NCI-H774 (cell line): Measurements from ENCODE around the gene SPOCK1.

Experiments
- DNase-seq: peaks from one replicate; lab custom pipeline; 2025; lab: John Stamatoyannopoulos, UW

Gene SPOCK1

DNA sequence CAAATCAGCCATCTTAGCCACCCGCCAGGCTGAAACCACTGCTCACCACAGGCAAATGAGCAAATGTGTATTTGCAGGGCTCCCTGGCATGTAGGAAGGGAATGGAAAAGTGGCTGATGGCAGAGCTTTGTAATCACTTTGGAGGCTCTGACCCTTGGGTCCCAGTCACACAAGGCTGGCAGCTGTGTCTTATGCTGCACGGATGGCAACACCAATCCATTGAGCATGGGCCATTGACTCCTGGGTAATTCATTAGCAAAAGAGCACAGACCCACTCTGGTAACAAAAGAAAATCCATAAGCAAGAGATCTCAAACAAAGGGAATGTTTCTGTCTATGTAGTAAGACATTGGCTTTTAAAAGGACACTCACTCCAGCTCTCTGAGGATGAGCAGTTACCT lies 57.6 kb downstream of the SPOCK1 start:
- no peak for DNase-seq

DNA sequence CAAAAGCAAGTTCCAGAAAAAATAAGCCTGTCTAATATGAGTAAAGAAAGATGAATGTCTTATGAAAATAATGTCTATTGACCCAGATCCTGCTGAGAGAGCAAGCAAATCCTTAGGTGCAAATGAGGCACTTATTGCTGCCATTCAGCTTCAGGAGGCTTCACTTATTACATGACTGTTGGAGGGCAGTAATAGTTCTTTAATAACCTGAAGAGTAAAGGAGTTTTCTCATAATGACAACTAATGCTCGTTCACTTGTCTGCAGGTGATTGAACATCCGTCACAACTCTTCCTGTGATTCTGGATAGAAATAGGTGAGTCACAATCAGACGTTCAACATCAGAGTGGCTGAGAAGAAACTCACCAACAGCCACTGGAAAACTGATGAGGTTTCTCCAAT lies 58.3 kb downstream of the SPOCK1 start:
- DNase-seq = no peak

DNA sequence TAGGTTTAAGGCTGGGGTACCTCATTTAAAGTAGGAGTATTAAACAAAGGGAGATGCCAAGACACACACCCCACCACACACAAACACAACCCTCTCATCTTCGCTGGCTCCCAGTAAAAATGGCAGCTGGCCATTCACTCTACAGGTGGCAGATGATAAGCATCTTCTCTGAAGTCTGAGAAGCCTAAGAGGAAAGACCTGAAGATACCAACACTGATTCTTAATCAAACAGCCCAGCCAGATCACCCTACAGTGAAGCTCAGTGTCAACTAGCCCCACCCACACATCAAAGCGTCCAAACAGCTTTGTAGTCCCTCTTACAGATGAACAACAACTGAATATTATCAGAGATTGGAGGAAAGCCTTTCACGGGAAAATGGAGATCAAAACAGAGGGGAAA lies 59.5 kb downstream of the SPOCK1 start:
- no peak for DNase-seq

DNA sequence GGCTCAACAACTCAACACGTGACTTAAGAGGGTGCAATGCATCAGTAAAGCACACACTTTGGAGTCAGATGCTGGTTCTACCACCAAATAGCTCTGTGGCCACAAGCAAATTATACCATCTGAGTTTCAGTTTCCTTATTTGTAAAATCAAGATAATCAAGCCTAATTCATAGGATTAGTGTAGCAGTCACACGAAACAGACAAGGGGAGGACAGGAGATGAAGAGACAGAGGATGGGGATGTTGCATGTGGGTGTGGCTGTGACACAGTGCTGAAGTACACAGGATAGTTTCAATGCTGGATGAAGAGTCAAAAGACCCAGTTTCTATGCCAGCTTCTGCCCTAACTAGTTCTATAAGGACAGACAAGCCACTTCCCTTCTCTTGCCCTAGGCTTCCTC lies 60.2 kb downstream of the SPOCK1 start:
- DNase-seq = no peak

DNA sequence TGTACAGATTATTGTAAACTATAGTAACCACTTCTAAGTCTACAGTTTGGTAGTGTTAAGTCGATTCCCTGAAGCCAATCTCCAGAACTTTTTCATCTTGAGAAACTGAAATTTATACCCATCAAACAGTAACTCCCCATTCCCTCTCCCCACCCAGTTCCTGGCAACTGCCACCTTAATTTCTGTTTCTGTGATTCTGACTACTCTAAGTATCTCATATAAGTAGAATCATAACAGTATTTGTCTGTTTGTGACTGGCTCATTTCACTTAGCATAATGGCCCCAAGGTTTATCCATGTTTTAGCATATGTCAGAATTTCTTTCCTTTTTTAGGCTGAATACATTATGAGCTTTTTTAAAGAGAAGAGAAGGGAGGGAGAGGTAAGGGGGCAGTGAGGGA lies 61.4 kb downstream of the SPOCK1 start:
- DNase-seq = no peak

DNA sequence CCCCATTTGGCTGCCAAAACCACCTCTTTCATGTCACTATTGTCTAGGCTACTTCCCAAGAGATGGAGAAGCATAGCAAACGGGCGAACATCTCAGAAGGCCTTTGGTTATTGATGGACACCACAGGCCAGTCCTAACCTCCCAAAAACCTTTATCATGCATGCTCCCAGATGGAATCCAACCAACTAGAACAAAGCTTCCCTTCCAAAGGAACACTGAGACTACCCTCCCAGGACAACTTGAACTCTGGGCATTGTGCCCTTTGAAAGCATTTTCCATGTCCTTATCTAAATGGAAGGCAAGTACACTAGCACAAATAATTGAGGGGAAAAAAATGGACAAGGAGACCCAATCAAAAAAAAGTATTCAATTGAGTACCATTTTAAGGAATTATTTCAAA lies 65.6 kb downstream of the SPOCK1 start:
- DNase-seq = no peak

DNA sequence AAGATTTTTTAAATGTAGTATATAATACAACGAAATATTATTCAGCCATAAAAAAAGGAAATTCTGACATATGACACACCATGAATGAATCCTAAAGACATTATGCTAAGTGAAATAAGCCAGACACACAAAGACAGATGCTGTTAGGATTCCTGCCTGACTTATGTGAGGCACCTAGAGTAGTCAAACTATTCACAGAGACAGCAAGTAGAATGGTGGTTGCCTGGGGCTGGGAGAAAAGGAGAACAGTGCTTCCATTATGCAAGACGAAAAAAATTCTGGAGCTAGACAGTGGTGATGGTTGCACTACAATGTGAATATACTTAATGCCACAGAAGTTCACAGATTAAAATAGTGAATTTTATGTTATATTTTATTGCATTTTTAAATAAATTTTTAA lies 66.8 kb downstream of the SPOCK1 start:
- DNase-seq = no peak

DNA sequence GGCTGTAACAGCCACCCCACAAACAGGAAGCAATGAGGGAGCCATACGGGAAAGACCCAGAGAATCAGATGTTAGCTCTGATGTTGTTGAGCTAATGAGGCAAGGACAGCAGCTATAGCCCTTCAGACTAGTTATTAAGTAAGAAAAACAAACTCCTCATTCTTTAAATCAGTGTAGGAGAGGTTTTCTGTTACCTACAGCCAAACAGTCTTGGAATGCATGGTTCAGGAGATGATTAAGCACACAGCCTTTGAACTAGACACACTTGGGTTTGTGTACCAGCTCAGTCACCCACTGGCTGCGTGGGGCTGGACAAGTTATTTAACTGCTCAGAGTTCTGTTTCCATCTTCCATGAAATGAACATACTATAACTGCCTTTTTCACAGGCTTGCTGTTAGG lies 68.1 kb downstream of the SPOCK1 start:
- DNase-seq = no peak

DNA sequence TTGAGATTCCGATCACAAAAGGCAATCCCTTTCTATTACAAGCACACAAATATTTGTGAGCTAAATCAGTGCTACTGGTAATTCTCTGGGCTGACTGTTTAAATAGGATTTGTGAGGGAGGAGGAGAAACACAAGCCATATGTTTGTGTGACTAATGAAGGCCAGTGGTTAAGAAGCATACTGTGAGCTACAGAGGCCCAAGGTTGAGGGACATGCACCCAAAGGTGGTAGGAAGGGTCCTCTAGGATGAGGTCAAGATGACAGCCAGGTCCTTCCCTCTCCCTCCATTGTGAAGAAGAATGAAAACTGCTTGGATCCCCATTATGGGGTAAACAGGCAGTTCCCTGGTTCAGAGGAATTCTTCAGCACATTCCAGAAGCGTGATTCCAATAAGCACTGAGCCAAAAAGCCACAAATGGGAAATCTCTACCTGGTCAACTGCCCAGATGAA lies 83.9 kb downstream of the SPOCK1 start:
- DNase-seq = no peak

DNA sequence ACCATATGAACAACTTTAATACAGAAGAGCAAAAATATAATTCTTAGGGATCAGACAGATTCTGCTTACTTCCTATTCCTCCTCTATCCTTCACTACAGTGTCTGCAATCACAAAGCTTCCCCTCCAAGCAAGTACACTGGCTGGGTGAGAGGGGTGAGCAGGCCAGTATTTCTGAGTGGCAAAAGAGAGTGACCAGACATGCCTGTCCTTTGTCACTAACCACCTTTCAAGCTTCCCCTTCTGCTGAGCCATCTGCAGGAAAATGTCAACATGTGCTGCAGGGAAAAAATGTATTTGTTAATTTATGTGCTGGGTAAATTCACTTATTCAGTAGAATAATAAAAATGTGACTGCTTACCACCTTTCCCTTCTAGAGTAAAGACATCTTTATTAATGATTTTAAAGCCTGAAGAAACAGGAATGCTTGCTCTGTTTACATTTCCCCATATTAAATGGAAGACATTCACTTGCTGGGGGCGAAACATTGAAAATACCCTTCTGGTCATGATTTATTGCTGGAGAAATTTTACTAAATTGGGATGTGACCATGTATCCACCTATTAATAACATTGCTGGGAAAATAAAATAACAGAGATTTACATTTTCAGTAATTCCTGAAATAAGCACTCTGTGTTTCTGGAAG lies 84.9 kb downstream of the SPOCK1 start:
- no peak for DNase-seq

DNA sequence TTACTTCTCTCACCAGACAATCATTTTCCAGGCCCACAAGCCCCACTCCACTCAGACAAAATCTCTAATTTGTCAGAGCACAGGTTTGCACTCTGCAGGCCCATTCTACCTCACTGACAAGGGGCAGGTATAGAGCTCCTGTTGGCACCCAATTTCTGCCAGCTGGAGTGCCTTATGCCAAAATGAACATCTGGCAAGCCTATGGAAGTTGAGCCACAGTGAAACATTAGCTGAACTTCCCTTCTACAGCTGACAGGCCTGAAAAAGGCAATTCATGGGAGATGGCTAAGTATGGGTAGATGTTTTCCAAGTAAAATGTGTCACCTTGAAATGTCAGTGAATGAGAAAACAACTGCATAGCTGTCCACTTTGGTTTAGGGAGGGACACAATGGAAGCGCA lies 87.0 kb downstream of the SPOCK1 start:
- no peak for DNase-seq

DNA sequence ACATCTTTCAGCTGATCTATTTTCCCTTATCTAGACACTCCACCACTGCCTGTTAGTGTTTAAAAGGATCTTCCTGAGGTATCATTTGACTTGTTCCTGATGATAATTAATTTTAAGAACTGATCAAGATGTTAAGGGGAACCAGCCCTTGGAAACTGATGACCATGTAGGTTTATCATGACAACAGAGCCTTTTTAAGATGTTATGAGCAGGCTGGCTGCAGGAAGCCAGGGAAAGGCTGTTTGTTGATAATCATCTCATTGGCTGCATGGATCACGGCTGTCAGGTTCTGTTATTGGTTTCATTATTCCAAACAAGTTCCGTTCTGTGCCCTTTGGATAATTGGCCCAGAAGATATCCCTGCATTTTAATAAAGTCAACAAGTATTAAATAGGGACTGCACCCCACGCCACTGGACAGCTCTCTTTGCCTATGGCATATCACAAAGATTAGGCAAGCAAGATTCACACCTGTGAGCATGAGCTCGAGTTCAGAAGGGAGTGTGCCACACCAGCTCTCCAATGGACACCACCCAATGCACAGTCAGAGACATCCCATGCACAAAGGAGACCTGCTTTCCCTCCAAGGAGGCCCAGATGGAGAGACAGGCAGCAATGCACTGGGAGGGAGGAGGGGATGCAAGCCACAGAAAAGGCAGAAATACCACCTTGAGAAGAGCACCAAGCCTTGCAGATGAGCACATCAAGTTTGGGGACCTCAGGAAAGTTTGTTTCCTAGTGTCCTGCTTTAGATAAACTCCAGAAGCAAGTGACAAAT lies 88.7 kb downstream of the SPOCK1 start:
- DNase-seq = no peak

DNA sequence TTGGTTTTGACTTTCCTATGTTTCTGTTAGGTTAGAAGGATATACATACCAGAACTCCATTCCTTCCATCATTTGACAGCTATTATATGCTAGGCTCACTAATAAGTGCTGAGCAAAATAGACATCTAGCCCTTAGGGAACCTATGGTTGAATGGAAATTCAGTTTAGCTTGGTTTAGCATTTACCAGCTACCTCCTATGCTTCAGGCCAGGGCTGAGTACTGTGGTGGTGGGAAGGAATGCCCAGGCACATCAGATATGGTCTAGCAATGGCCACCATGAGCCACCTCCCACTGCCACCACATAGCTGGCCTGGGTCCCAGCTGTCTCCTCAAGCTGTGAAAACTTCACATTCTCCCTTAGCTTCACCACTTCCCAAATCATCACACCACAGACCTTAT lies 89.4 kb downstream of the SPOCK1 start:
- DNase-seq = no peak

DNA sequence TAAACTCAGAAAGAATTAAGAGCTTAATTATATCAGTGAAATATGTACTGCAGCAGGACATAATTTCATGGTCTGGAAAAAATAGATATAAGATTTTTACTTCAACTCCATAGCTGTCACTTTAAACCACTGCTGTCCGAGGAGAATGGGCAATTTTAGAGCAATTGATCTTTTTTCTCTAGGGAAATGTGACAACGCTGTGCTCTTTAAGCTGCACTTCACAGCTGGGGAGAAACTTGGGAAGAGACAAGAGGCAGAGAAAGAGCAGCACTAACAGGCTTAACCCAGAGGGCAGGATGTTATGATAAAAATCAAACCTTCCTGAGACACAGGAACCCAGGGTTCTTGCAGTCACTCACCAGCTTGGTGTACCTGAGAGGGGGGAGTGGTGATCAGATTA lies 92.0 kb downstream of the SPOCK1 start:
- DNase-seq = no peak

DNA sequence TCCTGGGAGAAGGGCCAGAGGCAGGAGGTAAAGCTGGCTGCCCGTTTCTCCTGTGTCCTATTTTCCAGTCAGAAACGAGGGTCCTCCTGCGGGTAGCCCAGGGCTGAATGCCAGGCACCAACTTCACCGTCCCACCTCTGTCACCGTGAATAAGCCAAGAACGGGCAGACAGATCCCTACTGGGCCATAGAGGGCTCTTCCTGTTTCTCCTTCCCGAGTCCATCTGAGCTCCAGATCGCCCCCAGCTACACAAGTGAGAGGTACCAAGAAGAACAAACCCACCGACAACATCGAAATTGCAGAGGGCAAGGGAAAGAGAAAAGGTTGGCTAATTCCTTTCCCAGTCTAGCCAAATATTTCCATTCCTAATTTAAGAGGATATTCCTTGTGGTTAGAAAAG lies 93.7 kb downstream of the SPOCK1 start:
- no peak for DNase-seq

DNA sequence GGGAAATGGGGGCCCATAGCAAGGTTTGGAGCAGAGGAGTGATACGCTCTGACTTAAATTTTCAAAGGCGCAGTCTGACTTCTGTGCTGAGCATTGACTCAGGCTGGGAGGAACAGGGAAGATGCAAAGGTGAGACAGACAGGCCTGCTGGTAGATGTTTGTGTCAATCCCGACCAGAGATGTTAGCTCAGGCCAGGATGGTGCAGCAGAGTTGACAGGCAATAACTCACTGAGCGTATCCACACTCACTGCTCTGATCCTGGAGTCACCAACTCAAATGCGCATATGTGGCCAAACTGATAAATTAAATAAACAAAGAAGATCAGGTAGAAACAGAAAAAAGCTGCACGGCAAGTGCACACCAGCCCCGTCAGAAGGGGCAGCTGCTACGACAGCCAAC lies 95.3 kb downstream of the SPOCK1 start:
- no peak for DNase-seq

DNA sequence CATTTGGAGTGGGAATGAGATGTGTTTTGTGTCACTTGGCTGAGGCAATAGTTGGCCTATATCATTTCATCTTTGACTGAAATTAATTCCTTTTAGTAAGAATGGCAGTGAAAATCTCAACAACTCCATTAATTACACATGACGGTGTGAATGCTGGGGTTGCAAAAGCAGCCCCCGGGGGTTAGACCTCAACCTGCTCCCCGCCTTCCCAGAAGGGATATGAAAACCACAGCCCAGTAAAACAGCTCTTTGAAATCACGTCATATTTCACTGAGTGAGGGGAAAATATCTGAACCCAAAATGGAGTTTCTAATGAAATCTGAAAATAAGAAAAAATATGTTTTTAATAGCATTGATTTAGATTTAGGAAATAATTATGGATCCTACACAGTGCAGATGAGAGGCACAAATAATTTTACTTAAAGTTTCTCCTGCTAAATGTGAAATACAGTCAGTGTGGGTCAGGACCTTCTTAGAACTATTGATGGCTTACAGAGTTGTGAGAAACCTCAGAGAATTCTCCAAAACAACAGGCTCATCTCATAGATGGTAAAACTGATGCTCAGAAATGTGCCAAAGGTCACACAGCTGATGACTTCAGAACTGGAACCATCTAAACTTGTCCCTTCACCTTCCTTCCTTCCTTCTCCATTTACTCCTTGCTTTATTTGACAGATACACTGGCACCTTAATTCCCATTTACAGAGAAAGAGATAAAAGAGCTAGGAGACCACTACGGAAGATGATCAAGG lies 96.5 kb downstream of the SPOCK1 start:
- DNase-seq = no peak

DNA sequence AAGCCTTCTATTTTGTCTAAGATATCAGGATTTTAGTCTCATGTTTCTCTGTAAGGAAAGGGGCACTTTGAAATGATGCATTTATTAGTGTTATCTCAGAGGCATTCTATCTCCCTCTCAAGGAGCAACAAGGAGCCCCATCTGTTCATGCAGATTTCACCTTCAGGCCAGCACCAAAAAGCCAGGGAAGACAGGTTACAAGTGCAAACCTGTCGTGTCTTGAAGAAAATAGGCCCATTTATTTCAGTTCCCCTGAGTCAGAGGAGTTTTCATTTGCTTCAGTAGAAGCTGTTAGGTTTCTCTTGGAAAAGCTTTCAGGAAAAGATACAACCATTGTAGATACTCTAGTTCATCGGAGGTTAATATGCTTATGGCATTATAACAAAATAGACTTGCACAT lies 97.2 kb downstream of the SPOCK1 start:
- DNase-seq = no peak

DNA sequence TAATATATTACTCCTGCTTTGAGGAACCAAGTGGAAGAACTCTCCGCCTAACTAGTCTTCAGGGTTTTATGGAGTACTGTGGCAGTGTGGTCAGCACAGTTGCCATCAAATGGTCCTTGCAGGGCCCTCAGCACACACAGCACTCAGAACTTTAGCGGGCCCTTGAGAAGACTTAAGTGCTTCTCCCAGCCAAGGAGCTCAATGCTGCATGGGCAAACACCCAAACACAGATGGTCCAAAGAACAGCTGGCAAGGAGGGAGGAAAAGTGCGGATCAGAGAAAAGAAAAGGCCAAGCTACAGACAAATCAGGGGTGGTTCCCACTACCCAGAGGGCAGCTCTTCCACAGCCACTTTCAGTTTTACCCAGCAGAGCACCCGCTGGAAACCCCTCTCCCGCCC lies 98.6 kb downstream of the SPOCK1 start:
- DNase-seq = no peak

DNA sequence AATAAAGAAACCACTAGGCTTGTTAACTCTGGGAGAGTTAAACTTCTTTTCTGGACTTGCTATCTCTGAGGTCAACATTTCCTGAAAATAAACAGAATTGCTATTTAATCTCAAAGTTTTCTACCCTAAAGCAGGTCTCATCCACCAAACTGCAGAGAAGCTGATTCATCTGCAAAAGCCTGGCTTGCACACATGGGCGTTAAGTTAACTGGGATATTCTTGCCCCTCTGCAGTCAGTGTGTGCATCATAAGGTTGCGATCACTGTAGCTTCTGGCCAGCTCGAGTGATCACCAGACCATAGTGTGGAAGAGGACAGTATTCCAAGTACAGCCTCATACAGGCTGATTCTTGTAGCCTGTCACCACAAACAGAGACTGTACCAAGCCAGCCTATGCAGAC lies 99.2 kb downstream of the SPOCK1 start:
- DNase-seq = no peak

DNA sequence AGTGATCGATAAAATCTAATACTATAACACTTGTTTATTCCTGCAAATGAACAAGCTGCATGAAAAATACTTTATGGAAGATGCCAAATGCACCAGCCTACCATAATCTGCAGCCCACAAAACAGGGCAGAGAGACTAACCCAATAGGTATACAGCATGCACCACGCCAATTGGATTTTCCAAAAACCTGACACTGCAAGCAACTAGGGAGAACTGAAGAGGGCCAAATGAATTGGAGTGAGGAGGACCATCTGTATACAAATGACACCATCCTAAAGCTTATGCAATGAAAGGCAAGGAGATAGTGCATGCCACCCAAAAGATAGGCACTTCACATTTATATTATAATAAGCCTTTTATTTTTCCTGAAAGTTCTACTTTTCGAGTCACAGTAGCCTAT lies 100.4 kb downstream of the SPOCK1 start:
- no peak for DNase-seq

DNA sequence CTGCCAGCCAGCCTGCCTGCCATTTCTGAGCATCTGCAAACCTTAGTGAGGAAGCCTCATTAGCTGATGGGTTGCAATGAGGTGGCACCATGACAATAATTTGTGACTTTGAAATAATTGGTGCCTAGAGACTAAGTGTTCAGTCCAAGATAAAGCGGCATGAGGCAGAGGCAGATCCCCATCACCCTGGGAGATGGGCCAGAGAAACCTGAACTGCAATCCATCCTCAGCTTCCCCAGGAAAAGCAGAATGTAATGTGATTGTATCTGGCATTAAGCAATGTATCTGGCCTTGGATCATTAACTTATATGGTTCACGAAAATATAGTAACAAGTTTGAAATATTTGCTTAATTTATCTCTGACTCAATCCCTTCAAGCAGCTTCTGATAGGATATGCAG lies 101.0 kb downstream of the SPOCK1 start:
- no peak for DNase-seq
